Endothelial cell of umbilical vein (primary cell): ENCODE measurements around the gene LSM3. TPM values are rescaled to one million over a fixed set of nuclear protein-coding genes. Genes with fewer than 3 reads are reported as not detected.

Experiments
- Bru-seq: library from RNA; stranded (reverse); fragments of 400-500 nt; gene quantifications from one replicate; lab custom pipeline; 2021; lab: Mats Ljungman, UMichigan
- BruChase-seq, 2 experiments: library from RNA; stranded (reverse); fragments of 400-500 nt; gene quantifications; one replicate each; lab custom pipeline; 2021; lab: Mats Ljungman, UMichigan
- BruUV-seq: library from RNA; stranded (reverse); fragments of 400-500 nt; replicated peaks from 2 replicates; lab custom pipeline; 2021; lab: Mats Ljungman, UMichigan
- CTCF ChIA-PET: fragments of 300-600, 350-600 bp; sonication (Branson Sonifier 250); formaldehyde crosslinking; loops from one replicate; lab custom pipeline; 2021; ENCODE audit warnings: antibody characterized with exemption, inconsistent platforms; lab: Charles Lee
- POLR2A ChIA-PET: fragments of 300-600, 350-600 bp; sonication (Branson Sonifier 250); formaldehyde crosslinking; loops from one replicate; lab custom pipeline; 2021; ENCODE audit warnings: antibody characterized with exemption, inconsistent platforms; lab: Charles Lee
- DNase-seq: peaks from one replicate; pipeline ENCODE4 v3.0.0-alpha.2; 2011; ENCODE audit warnings: low read depth, low spot score
- FAIRE-seq: peaks from 2 replicates; lab custom pipeline; 2011; peaks lifted over from hg19 to GRCh38; lab: Jason Lieb, UNC
- H2AFZ ChIP-seq: 2 replicates; pipeline ENCODE4 v1.6.0; 2012; ENCODE audit warnings: low read depth, low read length, control low read depth, inconsistent platforms
- H3K27ac ChIP-seq: 2 replicates; pipeline ENCODE4 v1.5.1; 2011; ENCODE audit warnings: low read depth, mild to moderate bottlenecking, control low read depth, low read length, moderate library complexity; ENCODE audit not compliant: insufficient read depth
- H3K27me3 ChIP-seq, 2 experiments: 2 replicates each; pipeline versions ENCODE4 v1.6.0 to v1.6.1; 2011; ENCODE audit warnings: low read length in 2 of 2, mixed read lengths in 1 of 2; ENCODE audit not compliant: control insufficient read depth in 2 of 2, insufficient read depth in 2 of 2
- H3K36me3 ChIP-seq, 2 experiments: 2 replicates in 1 of 2; 3 replicates in 1 of 2; pipeline ENCODE4 v1.5.1; 2011; ENCODE audit warnings: low read length in 2 of 2, mild to moderate bottlenecking in 1 of 2, moderate library complexity in 1 of 2; ENCODE audit not compliant: control insufficient read depth in 2 of 2, insufficient read depth in 2 of 2; ENCODE audit errors: extremely low read depth in 1 of 2
- H3K4me1 ChIP-seq: 3 replicates; pipeline ENCODE4 v1.5.1; 2011; ENCODE audit warnings: mild to moderate bottlenecking, low read length; ENCODE audit not compliant: control insufficient read depth, insufficient read depth; ENCODE audit errors: extremely low read depth
- H3K4me2 ChIP-seq: 2 replicates; pipeline ENCODE4 v1.6.1; 2011; ENCODE audit warnings: low read length, control low read depth, mixed read lengths; ENCODE audit not compliant: insufficient read depth
- H3K4me3 ChIP-seq, 3 experiments: fragments of 200-600 bp in 1 of 3; sonication (generic), shearing (Covaris generic) in 1 of 3; replicated peaks in 1 of 3; 2 replicates each; pipeline ENCODE4 v1.5.1; 2011 to 2016; ENCODE audit warnings: control low read depth in 3 of 3, low read length in 3 of 3, mild to moderate bottlenecking in 2 of 3, inconsistent platforms in 1 of 3, low read depth in 1 of 3, moderate library complexity in 1 of 3; ENCODE audit not compliant: insufficient read depth in 1 of 3
- H3K79me2 ChIP-seq: 2 replicates; pipeline ENCODE4 v1.6.0; 2012; ENCODE audit warnings: low read length, inconsistent platforms; ENCODE audit not compliant: control insufficient read depth, insufficient read depth
- H3K9ac ChIP-seq: replicated peaks from 2 replicates; pipeline ENCODE3; 2011; ENCODE audit warnings: low read length, control low read depth; ENCODE audit not compliant: insufficient read depth; ENCODE audit errors: extremely low read depth
- H3K9me1 ChIP-seq: replicated peaks from 3 replicates; pipeline ENCODE4 v1.6.0; 2011; ENCODE audit warnings: mild to moderate bottlenecking, low read length; ENCODE audit not compliant: control insufficient read depth, insufficient read depth; ENCODE audit errors: extremely low read depth
- H3K9me3 ChIP-seq: replicated peaks from 2 replicates; pipeline ENCODE4 v1.5.1; 2012; ENCODE audit warnings: low read length, inconsistent platforms; ENCODE audit not compliant: control insufficient read depth, insufficient read depth
- H4K20me1 ChIP-seq: replicated peaks from 2 replicates; pipeline ENCODE3; 2011; ENCODE audit warnings: mild to moderate bottlenecking, low read length; ENCODE audit not compliant: control insufficient read depth, insufficient read depth; ENCODE audit errors: extremely low read depth
- EZH2 ChIP-seq: IDR thresholded peaks from 2 replicates; pipeline ENCODE4 v1.6.1; 2012; ENCODE audit warnings: borderline replicate concordance, low read depth, mild to moderate bottlenecking, moderate library complexity, low read length, inconsistent platforms; ENCODE audit not compliant: severe bottlenecking
- FOS ChIP-seq: IDR thresholded peaks from 2 replicates; pipeline ENCODE4 v1.6.1; 2011; ENCODE audit warnings: mild to moderate bottlenecking, low read length, moderate library complexity, borderline replicate concordance; ENCODE audit not compliant: insufficient read depth
- GATA2 ChIP-seq: IDR thresholded peaks from 2 replicates; pipeline ENCODE4 v1.7.0; 2011; ENCODE audit warnings: low read depth, mild to moderate bottlenecking, moderate library complexity, mixed read lengths, low read length; ENCODE audit not compliant: insufficient read length, insufficient read depth
- JUN ChIP-seq: IDR thresholded peaks from 2 replicates; pipeline ENCODE4 v1.6.1; 2011; ENCODE audit warnings: borderline replicate concordance, low read depth; ENCODE audit not compliant: insufficient read length, insufficient read depth
- MYC ChIP-seq: IDR thresholded peaks from one replicate; pipeline ENCODE4 v1.6.1; 2011; ENCODE audit warnings: mild to moderate bottlenecking, low read depth, low read length
- POLR2A ChIP-seq: IDR thresholded peaks from 2 replicates; pipeline ENCODE4 v1.6.1; 2012; ENCODE audit warnings: low read depth, mild to moderate bottlenecking, control low read depth, low read length
- POLR2AphosphoS5 ChIP-seq: IDR thresholded peaks from 2 replicates; pipeline ENCODE4 v1.6.1; 2012; ENCODE audit warnings: low read depth, mild to moderate bottlenecking, control low read depth, low read length, moderate library complexity; ENCODE audit not compliant: insufficient read depth
- dilution Hi-C: fragments of 300-500 bp; cut with MboI; formaldehyde crosslinking; loops from one replicate; pipeline ENCODE4 v1.15.0; 2019; ENCODE audit warnings: low sequenced_read_pairs; ENCODE audit not compliant: extremely low pct_ligation_motif_present
- intact Hi-C: fragments of 100-400 bp; cut with micrococcal nuclease; formaldehyde crosslinking; loops from one replicate; pipeline ENCODE4 v1.10.0; 2022
- long read RNA-seq: library from polyadenylated mRNA; stranded (forward); transcript quantifications from one replicate; pipeline ENCODE4 v2.0.0, GENCODE V29; 2021
- polyA minus RNA-seq, 3 experiments: library from RNA; depleted of rRNA, polyadenylated mRNA; stranded (reverse); fragments of >200 nt; gene quantifications; 1 replicate in 1 of 3; 2 replicates in 2 of 3; pipeline ENCODE4 v1.2.3, GENCODE V29; 2011
- polyA plus RNA-seq, 4 experiments: library from polyadenylated mRNA; depleted of rRNA in 3 of 4; stranded (reverse) in 3 of 4; unstranded in 1 of 4; fragments of >200 nt; gene quantifications; 2 replicates each; pipeline versions ENCODE4 v1.2.1 to v1.2.3, GENCODE V29; 2011 to 2012; ENCODE audit warnings: missing spikeins in 1 of 4
- total RNA-seq: library from RNA; stranded (reverse); gene quantifications from 2 replicates; pipeline ENCODE4 v1.2.3, GENCODE V29; 2021
- TF ChIP-seq, protein P1 (sequence below): IDR thresholded peaks from 2 replicates; pipeline ENCODE4 v1.6.1; 2011; ENCODE audit not compliant: insufficient read depth, insufficient read length
- TF ChIP-seq, protein P2 (sequence below), 2 donors: IDR thresholded peaks; 1 replicate in 1 of 2; 2 replicates in 1 of 2; pipeline ENCODE4 v1.5.1; 2011; ENCODE audit warnings: low read length in 2 of 2, mild to moderate bottlenecking in 2 of 2, moderate library complexity in 2 of 2, control low read depth in 1 of 2, inconsistent platforms in 1 of 2, low read depth in 1 of 2; ENCODE audit not compliant: insufficient read depth in 1 of 2; ENCODE audit errors: extremely low read depth in 1 of 2

LSM3 gene
- total RNA-seq (13.0 and 13.6 TPM in 2 replicates), polyA plus RNA-seq (2.5 and 4.4 TPM in 2 replicates), polyA minus RNA-seq (1.7 and 2.5 TPM in 2 replicates), Bru-seq, nascent RNA (percentile 79 among the genes with signal in this experiment), BruChase-seq, experiment 1, labeled RNA remaining after a 6-hour chase (percentile 73 among the genes with signal in this experiment), BruChase-seq, experiment 2, labeled RNA remaining after a 2-hour chase (percentile 58 among the genes with signal in this experiment)
- 6.2 and 7.5 TPM in 2 replicates for polyA plus RNA-seq (2011; cell fraction: cytosol; rRNA removed)
- 2.2 and 3.8 TPM in 2 replicates for polyA plus RNA-seq (2011; cell fraction: nucleus; rRNA removed)
- 11.5 and 19.6 TPM in 2 replicates for polyA plus RNA-seq (2012)
- polyA minus RNA-seq (2011; cell fraction: cytosol; rRNA and poly(A)+ RNA removed): 4.0 TPM
- 3.4 and 3.8 TPM in 2 replicates for polyA minus RNA-seq (2011; cell fraction: nucleus; rRNA and poly(A)+ RNA removed)
- long read RNA-seq, transcript LSM3-201 (4 exons, 3,815 nt): major isoform, 412 of 430 reads
- long read RNA-seq, partial matches to known transcripts: 13 of 430 reads
- long read RNA-seq, other reads (novel, unspliced or antisense): 5 of 430 reads

DNA sequence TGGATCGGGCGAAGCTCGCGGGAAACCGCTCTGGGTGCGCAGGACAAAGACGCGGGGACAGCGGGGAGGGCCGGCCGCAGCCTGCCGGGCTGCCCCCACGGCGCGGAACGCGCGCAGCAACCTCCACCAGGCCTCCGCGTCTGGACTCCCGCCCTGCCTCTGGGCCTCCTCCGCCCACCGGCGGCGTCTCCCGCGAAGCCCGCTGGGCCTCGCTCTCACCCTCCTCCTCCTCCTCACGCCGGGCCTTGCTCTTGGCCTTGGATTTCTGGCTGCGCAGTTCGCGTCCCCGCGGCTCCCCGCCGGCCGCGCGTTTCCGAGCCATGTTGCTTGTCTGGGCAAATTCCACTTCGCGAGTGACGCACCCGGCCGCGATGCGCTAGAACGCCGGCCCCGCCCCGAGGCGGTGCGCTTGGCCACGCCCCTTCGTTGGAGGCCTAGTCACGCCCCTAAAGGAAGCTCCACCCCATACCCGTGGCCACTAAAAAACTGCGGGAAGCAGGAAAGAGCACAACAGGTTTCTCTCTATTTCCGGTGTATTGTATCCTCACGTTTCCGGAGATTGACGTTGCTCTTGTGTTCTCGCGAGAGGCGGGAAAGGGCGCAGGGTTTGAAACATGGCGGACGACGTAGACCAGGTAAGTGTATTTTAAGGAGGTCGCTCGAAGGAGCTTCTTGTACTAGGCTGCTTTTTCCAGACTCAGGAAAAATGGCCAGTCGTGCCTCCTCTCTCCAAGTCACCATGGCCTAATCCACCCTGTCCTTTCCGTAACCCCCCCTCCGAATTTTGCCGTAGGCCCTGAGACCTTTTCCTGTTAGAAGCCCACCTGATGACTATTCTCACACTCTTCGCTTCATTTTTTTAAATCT is at the start of gene LSM3, which contains the start of gene XPC:
LSM3 (plus strand) TSS at position 571 of the 867 bp plus-strand sequence; CDS start at position 615, 44 bp downstream.
XPC (minus strand) TSS at position 355 of the 867 bp plus-strand sequence; CDS start at position 322, 33 bp downstream.
- Histone ChIP-seq H3K9me1 (no peaks in the 10 kb centered on the region), H3K4me3 (peak within 1 kb of the TSS; percentile 57 to 90 (median 81)), H4K20me1 (no peaks in the 10 kb centered on the region), H2AFZ (peak within 1 kb of the TSS; percentile 40), H3K27ac (peak within 1 kb of the TSS; percentile 70), H3K9ac (peak within 1 kb of the TSS; percentile 92), H3K4me1 (peaks cover 10% of the 10 kb centered on the region), H3K9me3 (no peaks in the 10 kb centered on the region), H3K36me3 (peaks cover 3 to 8% of the 10 kb centered on the region in 2 experiments), H3K79me2 (peaks cover 56% of the 10 kb centered on the region), H3K4me2 (peak within 1 kb of the TSS; percentile 86), H3K27me3 (no peaks in the 10 kb centered on the region)
- dilution Hi-C loops: no loop called here
- FAIRE-seq (peak; percentile 99), DNase-seq (peak; percentile 98)
- no TSS peak for BruUV-seq
- intact Hi-C loops: loop anchor here (1.0 kb wide), 3 partner anchors 34 to 283 kb away; partner anchors contain the start of gene TMEM43
- ChIA-PET POLR2A (interaction anchor here (0.6 to 2.2 kb wide), 10 partner anchors 10 to 473 kb away, joined by 3 to 37 read pairs (median 4); partner anchors contain the start of genes CCDC174, CHCHD4 and TMEM43), CTCF (interaction anchor here (0.6 to 2.2 kb wide), 8 partner anchors 10 to 473 kb away, joined by 3 to 19 read pairs (median 6); partner anchors contain the start of genes CCDC174, CHCHD4 and TMEM43)
- TF ChIP-seq POLR2A (peak; percentile 95), POLR2AphosphoS5 (peak; percentile 95), EZH2 (no peak), FOS (peak; percentile 53), JUN (peak; percentile 28), GATA2 (no peak), MYC (no peak)
- TF ChIP-seq, protein P1, sequence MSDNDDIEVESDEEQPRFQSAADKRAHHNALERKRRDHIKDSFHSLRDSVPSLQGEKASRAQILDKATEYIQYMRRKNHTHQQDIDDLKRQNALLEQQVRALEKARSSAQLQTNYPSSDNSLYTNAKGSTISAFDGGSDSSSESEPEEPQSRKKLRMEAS: no peak
- TF ChIP-seq, protein P2, sequence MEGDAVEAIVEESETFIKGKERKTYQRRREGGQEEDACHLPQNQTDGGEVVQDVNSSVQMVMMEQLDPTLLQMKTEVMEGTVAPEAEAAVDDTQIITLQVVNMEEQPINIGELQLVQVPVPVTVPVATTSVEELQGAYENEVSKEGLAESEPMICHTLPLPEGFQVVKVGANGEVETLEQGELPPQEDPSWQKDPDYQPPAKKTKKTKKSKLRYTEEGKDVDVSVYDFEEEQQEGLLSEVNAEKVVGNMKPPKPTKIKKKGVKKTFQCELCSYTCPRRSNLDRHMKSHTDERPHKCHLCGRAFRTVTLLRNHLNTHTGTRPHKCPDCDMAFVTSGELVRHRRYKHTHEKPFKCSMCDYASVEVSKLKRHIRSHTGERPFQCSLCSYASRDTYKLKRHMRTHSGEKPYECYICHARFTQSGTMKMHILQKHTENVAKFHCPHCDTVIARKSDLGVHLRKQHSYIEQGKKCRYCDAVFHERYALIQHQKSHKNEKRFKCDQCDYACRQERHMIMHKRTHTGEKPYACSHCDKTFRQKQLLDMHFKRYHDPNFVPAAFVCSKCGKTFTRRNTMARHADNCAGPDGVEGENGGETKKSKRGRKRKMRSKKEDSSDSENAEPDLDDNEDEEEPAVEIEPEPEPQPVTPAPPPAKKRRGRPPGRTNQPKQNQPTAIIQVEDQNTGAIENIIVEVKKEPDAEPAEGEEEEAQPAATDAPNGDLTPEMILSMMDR (IDR thresholded peaks at IDR 0.05; ENCODE audit: extremely low read depth in 1 of 2, insufficient read depth in 1 of 2, low read depth in 1 of 2, low read length in 2 of 2): no peak
